HG03342 (cell line): Measurements from ENCODE around the gene COX6A2.

Source experiments
- ATAC-seq: cut with Tn5 transposase; IDR thresholded peaks from one replicate; pipeline ENCODE4 v1.9.1; 2021; ENCODE audit warnings: mild to moderate bottlenecking, moderate library complexity; ENCODE audit not compliant: unreplicated experiment

Gene COX6A2

GRCh38 chr16:31411024-31411844, 16.9 kb downstream of the COX6A2 start:
- no peak for ATAC-seq

- no peak for ATAC-seq
Observed at GRCh38 chr16:31410082-31410481, 18.1 kb downstream of the COX6A2 start.

DNA sequence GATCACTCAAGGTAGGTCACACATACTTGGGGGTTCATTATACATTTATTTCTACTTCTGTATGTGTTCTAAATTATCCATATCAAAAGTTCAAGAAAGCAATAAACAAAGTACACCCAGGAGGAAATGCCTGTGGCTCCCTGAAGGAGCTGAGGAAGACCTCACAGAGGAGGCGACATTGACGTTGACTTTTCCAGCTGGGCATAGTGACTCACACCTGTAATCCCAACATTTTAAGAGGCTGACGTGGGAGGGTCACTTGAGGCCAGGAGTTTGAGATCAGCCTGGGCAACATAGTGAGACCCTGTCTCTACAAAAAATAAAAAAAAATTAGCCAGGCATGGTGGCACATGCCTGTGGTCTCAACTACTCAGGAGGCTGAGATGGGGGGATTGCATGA, 18.7 kb downstream of the COX6A2 start:
- no peak for ATAC-seq

GRCh38 chr16:31407406-31407805, 20.8 kb downstream of the COX6A2 start:
- no peak for ATAC-seq

- no peak for ATAC-seq
Observed at GRCh38 chr16:31404353-31405064, 23.7 kb downstream of the COX6A2 start.

- ATAC-seq, result no peak
Observed at GRCh38 chr16:31403590-31404352, 24.4 kb downstream of the COX6A2 start.

DNA sequence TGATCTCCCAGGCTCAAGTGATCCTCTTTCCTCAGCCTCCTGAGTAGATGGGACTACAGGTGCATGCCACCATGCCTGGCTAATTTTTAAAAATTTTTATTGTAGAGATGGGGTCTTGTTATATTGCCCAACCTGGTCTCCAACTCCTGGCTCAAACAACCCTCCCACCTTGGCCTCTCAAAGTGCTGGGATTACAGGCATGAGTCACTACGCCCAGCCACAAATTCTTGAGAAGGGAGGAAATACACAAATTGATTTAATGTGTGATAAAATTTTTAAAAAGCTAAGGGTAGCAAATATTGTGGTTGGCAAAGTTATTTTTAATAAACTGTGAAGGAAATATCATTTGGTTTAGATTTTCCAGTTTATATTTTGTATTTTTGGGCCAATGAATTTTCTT, 25.5 kb downstream of the COX6A2 start:
- no peak for ATAC-seq

DNA sequence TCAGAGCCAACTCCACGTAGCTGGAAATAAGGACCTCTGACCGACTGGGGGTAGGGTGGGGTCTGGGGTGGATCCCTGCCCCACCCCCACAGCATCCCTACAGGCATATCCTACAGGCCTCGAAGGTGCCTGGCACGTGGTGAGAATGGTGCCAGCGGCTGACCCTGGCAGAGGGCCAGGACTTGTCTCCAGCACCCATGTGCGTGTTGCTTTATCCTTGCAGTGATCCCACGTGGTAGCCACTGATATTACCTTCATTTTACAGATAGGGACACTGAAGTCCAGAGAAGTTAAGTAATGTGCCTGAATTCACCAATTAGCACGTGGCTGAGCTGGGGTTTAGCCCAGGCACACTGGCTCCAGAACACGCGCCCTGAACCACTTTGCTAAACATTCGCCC, 26.7 kb downstream of the COX6A2 start:
- no peak for ATAC-seq

- ATAC-seq, result no peak
Observed at GRCh38 chr16:31400191-31400590, 28.0 kb downstream of the COX6A2 start.

DNA sequence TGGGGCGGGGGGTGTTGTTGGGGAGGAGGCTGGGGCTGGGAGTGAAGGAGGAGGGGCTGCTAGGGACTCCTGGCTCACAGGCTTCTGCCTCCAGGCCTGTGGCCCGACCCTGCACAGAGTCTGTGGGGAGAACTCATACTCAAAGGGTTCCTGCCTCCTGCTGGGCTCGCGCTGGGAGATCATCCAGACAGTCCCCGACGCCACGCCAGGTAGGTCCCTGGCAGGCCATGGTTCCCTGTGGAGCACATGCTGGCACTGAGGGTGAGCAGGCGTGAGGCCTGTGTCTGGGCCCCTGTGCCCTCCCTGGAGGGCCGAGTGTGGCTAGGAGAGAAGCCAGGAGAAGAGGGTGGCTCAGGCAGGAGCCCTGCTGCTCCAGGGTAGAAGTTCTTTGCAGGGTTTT, 30.5 kb downstream of the COX6A2 start:
- ATAC-seq, result no peak

DNA sequence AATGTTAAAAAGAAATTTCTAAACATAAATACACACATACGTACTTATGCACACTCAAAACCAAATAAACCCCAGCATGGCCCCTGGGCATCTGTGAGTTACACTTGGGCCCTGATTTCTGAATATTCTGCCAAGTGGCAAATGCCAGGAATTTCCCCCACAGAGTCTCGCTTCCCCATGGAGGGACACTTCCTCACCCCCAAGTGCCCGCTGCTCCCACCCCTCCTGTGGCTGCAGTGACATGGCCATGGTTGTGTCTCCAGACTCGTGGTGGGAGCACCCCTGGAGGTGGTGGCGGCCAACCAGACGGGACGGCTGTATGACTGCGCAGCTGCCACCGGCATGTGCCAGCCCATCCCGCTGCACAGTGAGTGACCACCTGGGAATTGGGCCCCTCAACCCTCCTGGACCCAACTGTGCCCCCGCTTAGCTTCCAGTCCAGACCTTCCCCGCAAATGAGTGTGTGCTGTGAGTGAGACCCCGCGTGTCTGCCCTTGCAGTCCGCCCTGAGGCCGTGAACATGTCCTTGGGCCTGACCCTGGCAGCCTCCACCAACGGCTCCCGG, 31.0 kb downstream of the COX6A2 start:
- ATAC-seq, result no peak

DNA sequence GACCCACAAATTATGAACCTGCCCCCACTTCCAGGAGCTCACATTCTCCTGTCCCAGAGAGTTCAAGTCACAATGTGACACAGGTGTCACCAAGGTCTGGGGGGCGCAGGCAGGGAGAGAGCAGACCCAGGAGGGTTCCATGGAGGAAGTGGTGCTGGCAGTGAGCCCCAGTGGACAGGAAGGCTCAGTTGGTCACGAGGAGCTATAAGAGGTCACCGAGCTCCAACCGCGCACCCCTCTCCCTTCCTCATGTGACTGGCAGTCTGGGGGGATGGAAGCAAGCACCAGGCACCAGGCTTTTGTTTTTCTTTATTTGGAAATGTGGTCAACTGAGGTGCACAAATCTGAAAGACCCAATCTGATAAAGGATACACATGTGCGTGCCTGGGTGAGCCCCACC, 32.5 kb downstream of the COX6A2 start:
- no peak for ATAC-seq

DNA sequence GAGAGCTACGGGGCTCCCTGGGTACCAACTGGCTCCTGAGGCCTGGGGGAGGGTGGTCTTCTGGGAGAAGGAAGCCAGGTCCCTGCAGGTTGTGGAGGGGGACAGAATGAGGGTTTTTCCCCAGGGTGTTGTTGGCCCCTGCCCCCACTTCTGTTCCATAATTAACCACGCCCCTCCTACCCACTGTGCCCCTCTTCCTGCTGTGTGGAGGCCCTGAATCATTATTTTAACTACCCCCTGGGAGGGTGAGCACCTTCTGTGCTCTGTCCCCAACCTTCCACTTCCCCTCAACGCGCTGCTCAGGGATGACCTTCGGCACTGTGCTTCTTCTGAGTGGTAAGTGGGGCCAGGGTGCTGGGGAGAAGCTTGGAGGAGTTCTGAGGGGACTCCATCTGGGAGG, 35.1 kb downstream of the COX6A2 start, which contains the start of gene ITGAD:
Gene ITGAD (plus strand): TSS at position 280 of the 400 bp plus-strand sequence. CDS start 26 bp downstream, at position 306.
- ATAC-seq, result no peak

- no peak for ATAC-seq
Observed at GRCh38 chr16:31390504-31391041, 37.6 kb downstream of the COX6A2 start.

DNA sequence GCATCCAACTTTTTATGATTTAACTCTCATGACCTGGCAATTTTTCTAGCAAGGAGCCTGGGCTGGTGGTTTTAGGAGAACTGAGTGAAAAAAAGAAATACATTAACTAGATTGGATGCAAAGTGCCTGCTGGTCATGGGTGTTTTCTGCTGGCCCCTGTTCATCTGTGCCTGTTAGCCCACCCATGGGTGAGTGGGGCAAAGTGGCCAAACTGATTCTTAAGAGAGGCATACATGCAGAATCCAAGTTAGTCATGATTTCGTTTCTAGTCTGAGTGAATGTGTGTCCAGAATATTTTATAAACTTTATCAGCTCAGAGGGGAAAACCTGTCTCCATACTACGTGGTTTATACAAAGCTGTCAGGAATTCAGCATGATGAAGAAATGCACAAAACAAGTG, 39.6 kb downstream of the COX6A2 start:
- ATAC-seq, result no peak

GRCh38 chr16:31386157-31386984, 41.8 kb downstream of the COX6A2 start:
- ATAC-seq, result peak; percentile 61

GRCh38 chr16:31385680-31386079, 42.5 kb downstream of the COX6A2 start:
- no peak for ATAC-seq

- ATAC-seq, result peak; percentile 44
Observed at GRCh38 chr16:31382485-31383161, 45.5 kb downstream of the COX6A2 start.

DNA sequence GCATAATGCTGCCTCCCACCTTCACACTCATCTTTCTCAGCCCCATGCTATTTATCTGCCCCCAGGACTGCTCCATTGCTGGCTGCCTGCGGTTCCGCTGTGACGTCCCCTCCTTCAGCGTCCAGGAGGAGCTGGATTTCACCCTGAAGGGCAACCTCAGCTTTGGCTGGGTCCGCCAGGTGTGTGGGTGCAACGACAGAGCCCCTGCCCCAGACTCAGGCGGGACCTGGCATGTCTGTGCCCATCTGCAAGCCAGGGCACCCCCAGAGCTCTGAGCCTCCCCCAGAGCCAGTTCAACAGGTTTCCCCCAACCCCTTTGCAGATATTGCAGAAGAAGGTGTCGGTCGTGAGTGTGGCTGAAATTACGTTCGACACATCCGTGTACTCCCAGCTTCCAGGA, 48.0 kb downstream of the COX6A2 start:
- no peak for ATAC-seq
